NCI-H2029 treated with DMSO at 0.1 percent for 48 hours (cell line): ENCODE measurements around the gene STRA6.

Source experiments
- DNase-seq: peaks from one replicate; lab custom pipeline; 2025; lab: John Stamatoyannopoulos, UW

Gene STRA6

GRCh38 chr15:74131628-74132413 lies 70.8 kb downstream of the STRA6 start:
- no peak for DNase-seq

- DNase-seq = no peak
These were observed 71.5 kb downstream of the STRA6 start for GRCh38 chr15:74130849-74131627.

- DNase-seq = no peak
These were observed 72.3 kb downstream of the STRA6 start, which contains the start of gene ISLR2 for GRCh38 chr15:74130155-74130848. Gene ISLR2 (plus strand): TSS chr15:74130586. CDS start chr15:74132755, 2,169 bp downstream.

GRCh38 chr15:74129586-74130154 lies 72.9 kb downstream of the STRA6 start:
- DNase-seq = no peak
